ENCODE results near the gene ARF1. TPM values are rescaled to one million over a fixed set of nuclear protein-coding genes. Genes with fewer than 3 reads are reported as not detected.

The ARF1 gene
- total and polyA plus RNA-seq, 2 of the 13 experiments (the other 11 are each of a cell fraction or from before 2014, with no cell fraction given) = 186 to 327 TPM

DNA sequence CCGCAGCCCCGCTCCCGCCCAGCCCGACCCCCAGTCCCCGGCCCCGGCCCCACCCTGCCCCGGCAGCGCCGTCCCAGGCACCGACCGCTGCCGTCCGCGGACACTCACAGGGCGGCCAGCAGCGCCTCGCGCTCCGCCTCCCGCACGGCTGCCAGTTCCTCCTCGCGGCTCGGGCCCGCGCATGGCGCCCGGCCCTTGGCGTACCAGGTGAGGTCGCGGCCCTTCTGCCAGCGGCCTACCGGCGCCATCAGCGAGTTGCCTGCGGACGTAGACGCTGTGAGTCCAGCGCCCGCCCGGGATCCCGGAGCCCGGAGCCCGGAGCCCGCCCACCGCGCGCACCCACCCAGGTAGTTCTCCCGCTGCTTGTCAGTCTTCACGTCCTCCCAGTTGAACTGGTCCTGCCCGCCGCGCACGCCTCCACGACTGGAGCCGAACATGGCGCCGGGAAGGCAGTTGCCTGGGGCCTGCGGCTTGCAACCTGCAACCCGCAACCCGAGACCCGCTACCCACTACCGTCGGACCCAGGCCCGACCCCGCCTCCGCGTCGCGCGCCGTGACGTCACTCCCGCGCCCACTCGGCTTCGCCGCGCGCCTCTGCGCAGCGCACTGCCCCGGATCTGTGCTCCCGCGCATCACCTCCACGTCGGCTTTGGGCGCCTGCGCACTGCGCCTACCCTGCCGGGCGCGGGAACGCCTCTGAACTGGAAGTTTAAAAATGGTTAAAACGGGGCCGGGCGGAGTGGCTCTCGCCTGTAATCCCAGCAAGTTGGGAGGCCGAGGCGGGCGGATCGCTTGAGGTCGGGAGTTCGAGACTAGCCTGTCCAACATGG lies 20.5 kb downstream of the ARF1 start, which contains the start of gene C1orf35 (continued):
- TF ChIP-seq, protein P1, sequence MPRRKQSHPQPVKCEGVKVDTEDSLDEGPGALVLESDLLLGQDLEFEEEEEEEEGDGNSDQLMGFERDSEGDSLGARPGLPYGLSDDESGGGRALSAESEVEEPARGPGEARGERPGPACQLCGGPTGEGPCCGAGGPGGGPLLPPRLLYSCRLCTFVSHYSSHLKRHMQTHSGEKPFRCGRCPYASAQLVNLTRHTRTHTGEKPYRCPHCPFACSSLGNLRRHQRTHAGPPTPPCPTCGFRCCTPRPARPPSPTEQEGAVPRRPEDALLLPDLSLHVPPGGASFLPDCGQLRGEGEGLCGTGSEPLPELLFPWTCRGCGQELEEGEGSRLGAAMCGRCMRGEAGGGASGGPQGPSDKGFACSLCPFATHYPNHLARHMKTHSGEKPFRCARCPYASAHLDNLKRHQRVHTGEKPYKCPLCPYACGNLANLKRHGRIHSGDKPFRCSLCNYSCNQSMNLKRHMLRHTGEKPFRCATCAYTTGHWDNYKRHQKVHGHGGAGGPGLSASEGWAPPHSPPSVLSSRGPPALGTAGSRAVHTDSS (CRISPR knock-in tag; conservative IDR thresholded peaks at IDR 0.05) = 0 out of 2 replicates have a peak, but pooled peaks have one; percentile 37
- TF ChIP-seq, protein P2, sequence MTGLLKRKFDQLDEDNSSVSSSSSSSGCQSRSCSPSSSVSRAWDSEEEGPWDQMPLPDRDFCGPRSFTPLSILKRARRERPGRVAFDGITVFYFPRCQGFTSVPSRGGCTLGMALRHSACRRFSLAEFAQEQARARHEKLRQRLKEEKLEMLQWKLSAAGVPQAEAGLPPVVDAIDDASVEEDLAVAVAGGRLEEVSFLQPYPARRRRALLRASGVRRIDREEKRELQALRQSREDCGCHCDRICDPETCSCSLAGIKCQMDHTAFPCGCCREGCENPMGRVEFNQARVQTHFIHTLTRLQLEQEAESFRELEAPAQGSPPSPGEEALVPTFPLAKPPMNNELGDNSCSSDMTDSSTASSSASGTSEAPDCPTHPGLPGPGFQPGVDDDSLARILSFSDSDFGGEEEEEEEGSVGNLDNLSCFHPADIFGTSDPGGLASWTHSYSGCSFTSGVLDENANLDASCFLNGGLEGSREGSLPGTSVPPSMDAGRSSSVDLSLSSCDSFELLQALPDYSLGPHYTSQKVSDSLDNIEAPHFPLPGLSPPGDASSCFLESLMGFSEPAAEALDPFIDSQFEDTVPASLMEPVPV (CRISPR knock-in tag; IDR thresholded peaks at IDR 0.05) = no peak
- TF ChIP-seq ZNF224 (CRISPR knock-in tag; IDR thresholded peaks at IDR 0.05) (peak; percentile 83; the same call in 1 of the 2 replicates), KDM4B (CRISPR knock-in tag; IDR thresholded peaks at IDR 0.05) (no peak), NR2F1 (CRISPR knock-in tag; IDR thresholded peaks at IDR 0.05) (no peak), SRSF9 (IDR thresholded peaks at IDR 0.05; ENCODE audit: borderline replicate concordance, insufficient read depth, low read depth, low read length, poor library complexity, severe bottlenecking) (no peak), RXRB (CRISPR knock-in tag; IDR thresholded peaks at IDR 0.05; ENCODE audit: borderline replicate concordance) (peak; percentile 49; the same call in 1 of the 2 replicates), SATB2 (CRISPR knock-in tag; IDR thresholded peaks at IDR 0.05) (no peak; the same call in 1 of the 2 replicates), RCOR2 (CRISPR knock-in tag; IDR thresholded peaks at IDR 0.05) (no peak), ARHGAP35 (CRISPR knock-in tag; IDR thresholded peaks at IDR 0.05; ENCODE audit: borderline replicate concordance) (peak; percentile 93), ZBTB7B (CRISPR knock-in tag; IDR thresholded peaks at IDR 0.05) (peak; percentile 63; the same call in 1 of the 2 replicates), KLF11 (CRISPR knock-in tag; IDR thresholded peaks at IDR 0.05) (no peak), SP140L (CRISPR knock-in tag; IDR thresholded peaks at IDR 0.05; ENCODE audit: borderline replicate concordance) (no peak; the same call in 1 of the 2 replicates), ZNF713 (CRISPR knock-in tag; IDR thresholded peaks at IDR 0.05) (no peak), MZF1 (CRISPR knock-in tag; IDR thresholded peaks at IDR 0.05; ENCODE audit: borderline replicate concordance) (no peak), CC2D1A (CRISPR knock-in tag; IDR thresholded peaks at IDR 0.05) (no peak), CBX2 (IDR thresholded peaks at IDR 0.05; ENCODE audit: low read depth, low read length) (no peak), CBX2 (CRISPR knock-in tag; IDR thresholded peaks at IDR 0.05; ENCODE audit: low read depth) (no peak)
- TF ChIP-seq, protein P3, sequence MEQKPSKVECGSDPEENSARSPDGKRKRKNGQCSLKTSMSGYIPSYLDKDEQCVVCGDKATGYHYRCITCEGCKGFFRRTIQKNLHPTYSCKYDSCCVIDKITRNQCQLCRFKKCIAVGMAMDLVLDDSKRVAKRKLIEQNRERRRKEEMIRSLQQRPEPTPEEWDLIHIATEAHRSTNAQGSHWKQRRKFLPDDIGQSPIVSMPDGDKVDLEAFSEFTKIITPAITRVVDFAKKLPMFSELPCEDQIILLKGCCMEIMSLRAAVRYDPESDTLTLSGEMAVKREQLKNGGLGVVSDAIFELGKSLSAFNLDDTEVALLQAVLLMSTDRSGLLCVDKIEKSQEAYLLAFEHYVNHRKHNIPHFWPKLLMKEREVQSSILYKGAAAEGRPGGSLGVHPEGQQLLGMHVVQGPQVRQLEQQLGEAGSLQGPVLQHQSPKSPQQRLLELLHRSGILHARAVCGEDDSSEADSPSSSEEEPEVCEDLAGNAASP (CRISPR knock-in tag; IDR thresholded peaks at IDR 0.05; ENCODE audit: borderline replicate concordance) = peak; percentile 68; the same call in 1 of the 2 replicates
- TF ChIP-seq, protein P4, sequence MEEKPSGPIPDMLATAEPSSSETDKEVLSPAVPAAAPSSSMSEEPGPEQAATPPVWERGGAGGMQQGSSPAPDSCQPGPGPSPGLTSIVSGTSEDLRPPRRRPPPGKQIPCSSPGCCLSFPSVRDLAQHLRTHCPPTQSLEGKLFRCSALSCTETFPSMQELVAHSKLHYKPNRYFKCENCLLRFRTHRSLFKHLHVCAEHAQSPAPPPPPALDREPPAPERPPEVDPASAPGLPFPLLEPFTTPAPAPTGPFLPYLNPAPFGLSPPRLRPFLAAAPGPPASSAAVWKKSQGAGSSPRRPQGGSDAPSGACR (CRISPR knock-in tag; IDR thresholded peaks at IDR 0.05) = peak; percentile 92; the same call in 1 of the 2 replicates
- TF ChIP-seq, protein P5, sequence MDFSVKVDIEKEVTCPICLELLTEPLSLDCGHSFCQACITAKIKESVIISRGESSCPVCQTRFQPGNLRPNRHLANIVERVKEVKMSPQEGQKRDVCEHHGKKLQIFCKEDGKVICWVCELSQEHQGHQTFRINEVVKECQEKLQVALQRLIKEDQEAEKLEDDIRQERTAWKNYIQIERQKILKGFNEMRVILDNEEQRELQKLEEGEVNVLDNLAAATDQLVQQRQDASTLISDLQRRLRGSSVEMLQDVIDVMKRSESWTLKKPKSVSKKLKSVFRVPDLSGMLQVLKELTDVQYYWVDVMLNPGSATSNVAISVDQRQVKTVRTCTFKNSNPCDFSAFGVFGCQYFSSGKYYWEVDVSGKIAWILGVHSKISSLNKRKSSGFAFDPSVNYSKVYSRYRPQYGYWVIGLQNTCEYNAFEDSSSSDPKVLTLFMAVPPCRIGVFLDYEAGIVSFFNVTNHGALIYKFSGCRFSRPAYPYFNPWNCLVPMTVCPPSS (IDR thresholded peaks at IDR 0.05) = no peak
